ENCODE results near the gene CD274. TPM values are rescaled to one million over a fixed set of nuclear protein-coding genes. Genes with fewer than 3 reads are reported as not detected.

Gene CD274
- total RNA-seq, 1 donor from 2014 or later = 21.4 TPM

DNA sequence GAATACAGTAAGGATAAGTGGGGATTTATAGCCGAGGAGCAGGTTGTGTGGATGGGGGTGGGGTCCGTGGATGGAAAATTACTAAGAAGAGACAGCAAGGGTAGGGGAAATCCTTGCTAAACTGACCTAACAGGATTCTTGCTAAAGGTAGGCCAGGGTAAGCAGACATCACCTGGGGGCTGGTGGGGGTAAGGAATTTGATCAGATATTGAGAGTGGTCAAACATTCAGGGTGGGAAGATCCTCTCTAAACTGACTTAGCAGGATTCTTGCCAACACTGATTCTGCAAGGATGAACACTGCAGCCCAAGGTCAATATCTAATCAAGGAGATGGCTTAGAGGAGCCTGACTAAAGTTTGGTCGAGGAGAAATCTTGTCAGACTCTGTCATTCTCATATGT is 9.9 kb upstream of the CD274 start:
- Histone ChIP-seq H3K27me3 (ENCODE audit: insufficient read depth, low read length) (no peaks in the 10 kb centered on the region), H3K27ac (ENCODE audit: low read depth, low read length) (no peak overlapping the region), H3K4me3 (ENCODE audit: insufficient read depth, low read depth, low read length) (no peak overlapping the region), H3K79me2 (ENCODE audit: insufficient read depth, low read length) (peaks cover 5% of the 10 kb centered on the region), H2AFZ (ENCODE audit: low read depth, low read length) (no peak overlapping the region), H3K9ac (ENCODE audit: low read length) (no peak overlapping the region), H3K9me3 (ENCODE audit: insufficient read depth, low read depth, low read length) (no peaks in the 10 kb centered on the region), H3K4me2 (ENCODE audit: low read length) (no peak overlapping the region), H3K4me1 (ENCODE audit: insufficient read depth, low read length) (peaks cover 17% of the 10 kb centered on the region), H3K36me3 (ENCODE audit: insufficient read depth, low read length) (no peaks in the 10 kb centered on the region), H4K20me1 (ENCODE audit: insufficient read depth, low read length) (no peaks in the 10 kb centered on the region)
- TF ChIP-seq EZH2 (IDR thresholded peaks at IDR 0.05; ENCODE audit: insufficient read depth, low read length) = no peak
- TF ChIP-seq, protein P1, sequence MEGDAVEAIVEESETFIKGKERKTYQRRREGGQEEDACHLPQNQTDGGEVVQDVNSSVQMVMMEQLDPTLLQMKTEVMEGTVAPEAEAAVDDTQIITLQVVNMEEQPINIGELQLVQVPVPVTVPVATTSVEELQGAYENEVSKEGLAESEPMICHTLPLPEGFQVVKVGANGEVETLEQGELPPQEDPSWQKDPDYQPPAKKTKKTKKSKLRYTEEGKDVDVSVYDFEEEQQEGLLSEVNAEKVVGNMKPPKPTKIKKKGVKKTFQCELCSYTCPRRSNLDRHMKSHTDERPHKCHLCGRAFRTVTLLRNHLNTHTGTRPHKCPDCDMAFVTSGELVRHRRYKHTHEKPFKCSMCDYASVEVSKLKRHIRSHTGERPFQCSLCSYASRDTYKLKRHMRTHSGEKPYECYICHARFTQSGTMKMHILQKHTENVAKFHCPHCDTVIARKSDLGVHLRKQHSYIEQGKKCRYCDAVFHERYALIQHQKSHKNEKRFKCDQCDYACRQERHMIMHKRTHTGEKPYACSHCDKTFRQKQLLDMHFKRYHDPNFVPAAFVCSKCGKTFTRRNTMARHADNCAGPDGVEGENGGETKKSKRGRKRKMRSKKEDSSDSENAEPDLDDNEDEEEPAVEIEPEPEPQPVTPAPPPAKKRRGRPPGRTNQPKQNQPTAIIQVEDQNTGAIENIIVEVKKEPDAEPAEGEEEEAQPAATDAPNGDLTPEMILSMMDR (IDR thresholded peaks at IDR 0.05; ENCODE audit: insufficient read depth, low read depth, low read length) = no peak
- no peak for FAIRE-seq
- Mint-ChIP-seq H3K36me3 (ENCODE audit: low read depth, unreplicated experiment) (peaks cover 5% of the 10 kb centered on the region), H3K9me3 (ENCODE audit: unreplicated experiment) (peaks cover 7% of the 10 kb centered on the region), H3K27ac (ENCODE audit: unreplicated experiment) (peak overlapping the region; percentile 1), H3K27me3 (ENCODE audit: low read depth, unreplicated experiment) (no peaks in the 10 kb centered on the region), H3K4me1 (ENCODE audit: low read depth, unreplicated experiment) (peaks cover 27% of the 10 kb centered on the region), H3K4me3 (ENCODE audit: unreplicated experiment) (no peak overlapping the region)
- no peak for DNase-seq (ENCODE audit: low read depth)

DNA sequence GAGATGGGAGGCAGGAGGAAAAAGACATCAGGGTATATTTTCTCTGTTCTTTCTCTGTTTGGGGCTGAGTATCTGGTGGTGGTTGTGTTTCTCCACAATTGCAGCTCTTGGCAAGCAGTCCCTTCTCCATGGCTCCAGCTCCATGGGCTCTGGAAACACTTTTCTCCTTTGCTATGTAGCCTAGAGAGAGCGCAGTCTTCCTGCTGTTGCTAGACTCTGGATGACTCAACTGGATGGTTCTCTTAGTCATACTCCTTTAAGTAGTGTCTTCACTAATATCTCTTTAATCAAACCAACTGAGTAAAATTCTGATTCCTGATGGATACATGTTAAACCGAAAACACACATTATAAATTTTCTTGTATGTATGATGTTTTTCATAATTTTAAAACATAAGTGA is 9.3 kb upstream of the CD274 start:
- Histone ChIP-seq H4K20me1 (ENCODE audit: insufficient read depth, low read length) (no peaks in the 10 kb centered on the region), H3K9ac (ENCODE audit: low read length) (no peak overlapping the region), H3K27me3 (ENCODE audit: insufficient read depth, low read length) (no peaks in the 10 kb centered on the region), H3K4me1 (ENCODE audit: insufficient read depth, low read length) (peaks cover 17% of the 10 kb centered on the region), H3K4me2 (ENCODE audit: low read length) (no peak overlapping the region), H3K36me3 (ENCODE audit: insufficient read depth, low read length) (no peaks in the 10 kb centered on the region), H2AFZ (ENCODE audit: low read depth, low read length) (no peak overlapping the region), H3K79me2 (ENCODE audit: insufficient read depth, low read length) (peaks cover 5% of the 10 kb centered on the region), H3K27ac (ENCODE audit: low read depth, low read length) (no peak overlapping the region), H3K9me3 (ENCODE audit: insufficient read depth, low read depth, low read length) (no peaks in the 10 kb centered on the region), H3K4me3 (ENCODE audit: insufficient read depth, low read depth, low read length) (no peak overlapping the region)
- Mint-ChIP-seq H3K4me3 (ENCODE audit: unreplicated experiment) (peak overlapping the region; percentile 75), H3K27me3 (ENCODE audit: low read depth, unreplicated experiment) (no peaks in the 10 kb centered on the region), H3K9me3 (ENCODE audit: unreplicated experiment) (peaks cover 4% of the 10 kb centered on the region), H3K36me3 (ENCODE audit: low read depth, unreplicated experiment) (peaks cover 2% of the 10 kb centered on the region), H3K4me1 (ENCODE audit: low read depth, unreplicated experiment) (peaks cover 26% of the 10 kb centered on the region), H3K27ac (ENCODE audit: unreplicated experiment) (peak overlapping the region; percentile 56)
- TF ChIP-seq EZH2 (IDR thresholded peaks at IDR 0.05; ENCODE audit: insufficient read depth, low read length) = no peak
- TF ChIP-seq, protein P1 (IDR thresholded peaks at IDR 0.05; ENCODE audit: insufficient read depth, low read depth, low read length) = no peak
- no peak for FAIRE-seq
- peak; percentile 54 for DNase-seq (ENCODE audit: low read depth)

DNA sequence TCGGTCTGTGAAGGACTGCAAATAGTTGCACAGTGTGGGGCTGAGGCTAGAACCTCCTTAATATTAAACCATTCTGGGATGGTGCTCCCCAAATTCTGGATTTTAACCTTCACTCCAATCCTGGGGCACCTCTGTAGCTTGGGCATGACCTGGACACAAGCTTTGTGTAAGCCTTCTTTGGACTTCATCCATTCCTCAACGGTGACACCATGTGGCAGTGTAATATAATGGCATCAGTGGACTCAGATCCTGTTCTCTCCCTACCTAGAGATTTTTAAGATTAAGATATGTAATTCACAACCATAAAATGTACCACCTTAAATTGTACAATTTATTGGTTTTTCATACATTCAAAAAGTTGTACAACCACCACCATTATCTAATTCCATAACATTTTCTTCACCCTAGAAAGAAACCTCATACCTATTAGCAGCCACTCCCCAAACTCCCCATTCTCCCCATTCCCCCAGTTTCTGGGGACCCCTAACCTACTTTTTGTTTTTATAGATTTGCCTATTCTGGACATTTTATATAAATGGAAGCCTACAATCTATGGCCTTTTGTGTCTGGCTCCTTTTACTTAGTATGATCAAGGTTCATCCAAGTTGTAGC is 7.8 kb upstream of the CD274 start:
- H3K9ac ChIP-seq (ENCODE audit: low read length) = no peak overlapping the region
- Mint-ChIP-seq H3K4me1 (ENCODE audit: low read depth, unreplicated experiment) (peaks cover 24% of the 10 kb centered on the region), H3K27me3 (ENCODE audit: low read depth, unreplicated experiment) (no peaks in the 10 kb centered on the region), H3K9me3 (ENCODE audit: unreplicated experiment) (peaks cover 4% of the 10 kb centered on the region), H3K36me3 (ENCODE audit: low read depth, unreplicated experiment) (peaks cover 2% of the 10 kb centered on the region), H3K27ac (ENCODE audit: unreplicated experiment) (peak overlapping the region; percentile 58), H3K4me3 (ENCODE audit: unreplicated experiment) (no peak overlapping the region)
- H3K36me3 ChIP-seq (ENCODE audit: insufficient read depth, low read length) = no peaks in the 10 kb centered on the region
- peaks cover 18% of the 10 kb centered on the region for H3K4me1 ChIP-seq (ENCODE audit: insufficient read depth, low read length)
- no peak overlapping the region for H3K27ac ChIP-seq (ENCODE audit: low read depth, low read length)
- peak; percentile 34 for DNase-seq (ENCODE audit: low read depth)
- no peaks in the 10 kb centered on the region for H3K27me3 ChIP-seq (ENCODE audit: insufficient read depth, low read length)
- H4K20me1 ChIP-seq (ENCODE audit: insufficient read depth, low read length) = no peaks in the 10 kb centered on the region
- TF ChIP-seq, protein P1 (IDR thresholded peaks at IDR 0.05; ENCODE audit: insufficient read depth, low read depth, low read length) = peak; percentile 41
- TF ChIP-seq EZH2 (IDR thresholded peaks at IDR 0.05; ENCODE audit: insufficient read depth, low read length) = no peak
- no peak overlapping the region for H3K4me3 ChIP-seq (ENCODE audit: insufficient read depth, low read depth, low read length)
- no peak overlapping the region for H2AFZ ChIP-seq (ENCODE audit: low read depth, low read length)
- no peaks in the 10 kb centered on the region for H3K79me2 ChIP-seq (ENCODE audit: insufficient read depth, low read length)
- no peak overlapping the region for H3K4me2 ChIP-seq (ENCODE audit: low read length)
- no peaks in the 10 kb centered on the region for H3K9me3 ChIP-seq (ENCODE audit: insufficient read depth, low read depth, low read length)
- FAIRE-seq = peak; percentile 70
